NAMALWA (cell line): ENCODE results near the gene OXNAD1.

Experiments
- DNase-seq: peaks from one replicate; pipeline ENCODE4 v3.0.0-alpha.2; 2015; ENCODE audit warnings: low spot score

OXNAD1 gene, protein sequence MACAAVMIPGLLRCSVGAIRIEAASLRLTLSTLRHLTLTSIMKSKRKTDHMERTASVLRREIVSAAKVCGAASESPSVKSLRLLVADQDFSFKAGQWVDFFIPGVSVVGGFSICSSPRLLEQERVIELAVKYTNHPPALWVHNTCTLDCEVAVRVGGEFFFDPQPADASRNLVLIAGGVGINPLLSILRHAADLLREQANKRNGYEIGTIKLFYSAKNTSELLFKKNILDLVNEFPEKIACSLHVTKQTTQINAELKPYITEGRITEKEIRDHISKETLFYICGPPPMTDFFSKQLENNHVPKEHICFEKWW

DNA sequence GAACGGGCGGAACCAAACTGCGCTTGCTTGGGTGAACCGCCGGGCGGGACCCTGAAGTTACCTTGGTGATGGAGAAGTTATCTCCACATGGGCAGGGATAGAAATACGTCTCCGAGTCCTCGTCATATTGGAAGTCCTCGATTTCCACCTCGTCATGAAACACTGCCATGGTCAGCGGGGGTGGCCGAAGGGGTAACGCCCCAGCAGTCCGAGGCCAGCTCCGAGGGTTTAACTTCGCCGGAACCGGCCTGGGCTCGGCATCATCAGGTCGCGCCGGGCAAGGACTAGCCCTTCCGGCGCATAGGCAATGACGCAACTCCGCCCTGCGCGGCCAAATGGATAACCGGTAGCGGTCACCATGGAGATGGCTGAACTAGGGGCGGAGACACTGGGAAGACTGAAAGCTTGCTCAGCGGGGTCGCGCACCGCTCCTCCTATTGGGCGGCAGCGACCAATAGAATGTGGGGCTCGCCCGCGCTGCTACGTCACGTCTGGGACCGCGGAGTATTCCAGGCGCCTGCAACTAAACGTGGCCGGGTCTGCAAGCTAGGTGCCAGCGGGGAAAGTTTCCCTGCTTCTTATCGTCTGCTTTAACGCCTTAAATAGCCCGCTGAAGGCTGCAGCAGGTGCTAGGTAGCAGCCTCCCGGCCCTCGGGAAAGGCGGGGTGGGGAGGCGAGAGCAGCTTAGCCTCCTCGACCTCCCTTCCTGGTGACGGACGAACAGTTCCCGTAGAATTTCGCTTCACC, at the start of gene OXNAD1, which contains the start of gene DPH3:
Gene OXNAD1 (plus strand): TSS at position 505 of the 747 bp plus-strand sequence. CDS start 5,741 bp downstream, outside the sequence.
Gene DPH3 (minus strand): TSS at position 236 of the 747 bp plus-strand sequence. CDS start 67 bp downstream, at position 169.
- DNase-seq = peak; percentile 99

DNA sequence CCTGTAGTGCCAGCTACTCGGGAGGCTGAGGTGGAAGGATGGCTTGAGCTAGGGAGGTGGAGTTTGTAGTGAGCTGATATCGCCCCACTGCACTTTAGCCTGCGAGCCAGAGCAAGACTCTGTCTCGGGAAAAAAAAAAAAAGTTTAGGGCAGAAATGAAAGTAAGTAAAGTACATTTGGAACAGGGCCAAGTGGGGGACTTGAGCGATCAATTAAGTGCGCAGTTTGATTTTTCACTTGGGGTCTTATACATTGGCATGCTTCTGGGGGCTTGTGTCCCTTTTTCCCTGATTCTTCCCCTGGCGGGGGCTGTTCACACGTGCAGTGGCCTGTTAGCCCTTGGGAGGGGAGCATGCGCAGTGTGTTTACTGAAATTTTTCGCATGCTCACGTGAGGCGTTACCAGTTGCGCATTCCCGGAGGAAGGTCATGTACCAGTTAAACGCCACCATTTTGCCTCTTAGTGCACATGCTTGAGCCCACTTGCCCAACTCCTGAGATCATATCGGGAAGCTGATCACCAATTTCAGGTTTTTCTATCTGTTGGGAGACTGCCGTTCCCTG, 48.6 kb upstream of the OXNAD1 start:
- no peak for DNase-seq

DNA sequence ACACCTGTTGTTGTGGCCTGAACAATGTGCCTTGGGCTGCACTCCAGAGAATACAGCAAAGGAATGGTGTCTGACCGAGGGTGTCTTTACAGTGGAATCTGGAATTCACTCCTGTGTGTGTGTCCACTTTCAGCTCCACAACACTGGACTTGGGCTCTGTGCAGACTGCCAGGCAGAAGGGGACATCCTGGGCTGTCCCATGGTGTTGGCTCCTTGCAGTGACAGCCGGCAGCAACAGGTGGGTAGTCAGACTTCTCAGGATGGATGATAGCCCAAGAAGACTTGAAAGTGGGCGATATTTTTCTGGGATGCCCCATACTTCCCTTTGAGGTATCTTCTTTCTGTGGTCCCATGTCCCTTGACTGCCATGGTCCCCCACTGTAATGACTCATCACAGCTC, 45.2 kb upstream of the OXNAD1 start:
- DNase-seq = no peak

DNA sequence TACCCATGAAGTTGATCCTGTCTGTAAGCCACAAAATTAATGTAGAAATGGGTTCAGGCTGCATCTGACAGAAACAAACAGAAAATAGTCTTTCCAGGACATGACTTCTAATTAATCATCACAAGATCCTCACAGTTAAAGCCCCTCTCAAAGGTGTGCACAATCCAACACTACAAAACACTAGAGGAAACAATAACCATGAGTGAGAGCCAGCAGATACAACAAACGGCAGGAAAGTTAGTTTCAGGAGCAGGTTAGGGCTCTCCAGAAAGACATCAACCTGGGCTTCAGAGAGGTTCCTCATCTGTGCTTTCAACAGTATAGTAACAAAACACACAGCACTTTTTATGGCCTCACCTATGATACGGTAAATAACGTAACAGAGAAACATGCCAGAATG, 43.0 kb upstream of the OXNAD1 start:
- DNase-seq = no peak

DNA sequence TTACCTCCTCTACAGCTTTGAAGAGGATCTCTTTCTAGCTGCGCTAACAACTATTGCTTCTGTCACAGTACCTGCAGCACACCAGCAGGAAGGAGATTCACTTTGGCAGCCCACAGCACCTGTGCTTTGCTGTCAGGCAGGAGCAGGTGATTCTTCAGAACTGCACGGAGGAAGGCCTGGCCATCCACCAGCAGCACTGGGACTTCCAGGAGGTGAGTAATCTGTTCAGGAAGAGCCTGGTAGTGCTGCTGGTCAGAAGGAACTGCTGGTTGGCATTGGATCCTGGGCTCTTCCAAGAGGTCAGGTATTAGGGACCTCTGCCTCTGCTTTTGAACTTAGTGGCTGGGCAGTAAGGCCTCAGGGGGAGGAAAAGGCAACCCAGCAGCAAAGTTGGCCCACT, 42.5 kb upstream of the OXNAD1 start:
- DNase-seq = no peak

DNA sequence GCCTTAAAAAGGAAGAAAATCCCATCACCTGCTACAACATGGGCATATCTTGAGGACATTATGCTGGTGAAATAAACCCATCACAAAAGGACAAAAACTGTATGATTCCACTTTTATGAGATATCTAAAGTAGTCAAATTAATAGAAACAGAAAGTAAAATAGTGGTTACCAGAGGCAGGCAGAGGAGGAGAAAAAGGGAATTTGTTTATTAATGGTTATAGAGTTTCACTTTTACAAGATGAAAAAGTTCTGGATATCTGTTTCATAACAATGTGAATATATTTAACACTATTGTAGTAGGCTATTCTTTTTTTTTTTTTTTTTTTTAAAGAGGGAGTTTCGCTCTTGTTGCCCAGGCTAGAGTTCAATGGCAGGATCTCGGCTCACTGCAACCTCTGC, 40.7 kb upstream of the OXNAD1 start:
- DNase-seq = no peak

DNA sequence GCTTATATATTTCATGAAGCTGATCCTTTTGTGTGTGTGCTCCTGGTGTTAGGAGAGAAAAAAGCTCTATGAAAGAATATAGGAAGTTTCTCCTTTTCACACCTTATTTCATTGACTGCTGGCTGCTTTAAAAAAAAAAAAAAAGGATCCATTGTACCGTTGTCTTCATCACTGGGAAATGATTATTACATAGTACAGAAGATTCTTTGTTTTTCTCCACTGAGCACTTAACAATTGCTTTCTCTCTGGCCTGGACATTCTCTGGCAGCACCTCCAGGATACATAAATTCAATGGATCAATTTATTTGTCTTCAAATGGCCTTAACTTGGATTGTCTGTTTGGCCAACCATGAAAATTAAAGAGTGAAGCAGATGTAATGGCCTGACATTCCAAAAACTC, 37.4 kb upstream of the OXNAD1 start:
- DNase-seq = no peak

DNA sequence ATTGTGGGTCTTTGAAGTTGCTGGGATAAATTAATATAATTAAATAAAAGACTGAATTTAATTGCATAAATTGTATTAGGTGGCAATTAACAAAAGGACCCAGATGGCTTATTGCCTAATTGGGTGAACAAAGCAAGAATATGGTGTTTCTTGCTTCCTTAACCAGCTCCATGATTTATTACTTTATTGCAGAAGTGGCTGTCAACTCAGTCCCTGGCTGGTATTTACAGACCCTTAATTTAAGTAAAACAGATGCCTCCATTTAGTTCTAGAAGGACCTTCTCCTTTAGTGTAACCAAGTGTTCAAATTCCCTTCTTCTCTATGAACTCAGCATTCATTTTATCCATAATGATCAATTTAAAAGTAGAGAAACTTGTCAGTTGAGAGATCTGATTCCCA, 35.3 kb upstream of the OXNAD1 start:
- no peak for DNase-seq

DNA sequence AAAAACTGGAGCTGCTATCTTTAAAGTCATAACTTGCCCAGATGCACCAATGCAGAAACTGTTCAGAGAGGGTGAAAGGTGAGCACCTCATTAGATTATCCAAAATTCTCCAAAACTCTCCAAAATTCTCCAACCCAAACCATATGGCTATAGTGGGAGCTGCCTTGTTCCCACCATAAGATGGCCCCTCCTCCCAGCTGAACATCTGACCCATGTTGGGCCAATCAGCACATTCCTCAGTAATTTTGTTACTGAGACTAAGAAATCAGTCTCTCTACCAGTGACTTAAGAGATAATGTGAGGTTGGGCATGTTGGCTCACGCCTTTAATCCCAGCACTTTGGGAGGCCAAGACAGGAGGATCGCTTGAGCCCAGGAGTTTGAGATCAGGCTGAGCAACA, 33.0 kb upstream of the OXNAD1 start:
- no peak for DNase-seq

DNA sequence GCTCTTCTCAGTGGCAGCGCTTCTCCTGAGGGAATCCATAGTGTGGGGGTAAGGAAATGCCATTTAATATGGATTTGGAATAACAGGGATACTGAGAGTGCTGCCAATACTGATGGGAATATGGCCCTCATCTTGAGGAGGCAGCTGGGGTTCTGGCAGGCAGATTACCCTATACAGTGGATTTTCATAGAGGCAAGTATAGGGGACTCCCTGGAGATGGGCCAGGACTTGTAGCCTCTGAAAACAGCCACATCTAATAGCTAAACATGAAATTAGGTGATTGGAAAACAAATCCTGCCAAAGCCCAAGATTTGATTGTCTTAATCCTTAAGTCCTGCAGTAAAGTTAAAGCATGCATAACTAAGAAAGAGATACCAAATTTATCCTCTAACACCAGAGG, 31.2 kb upstream of the OXNAD1 start:
- DNase-seq = no peak

DNA sequence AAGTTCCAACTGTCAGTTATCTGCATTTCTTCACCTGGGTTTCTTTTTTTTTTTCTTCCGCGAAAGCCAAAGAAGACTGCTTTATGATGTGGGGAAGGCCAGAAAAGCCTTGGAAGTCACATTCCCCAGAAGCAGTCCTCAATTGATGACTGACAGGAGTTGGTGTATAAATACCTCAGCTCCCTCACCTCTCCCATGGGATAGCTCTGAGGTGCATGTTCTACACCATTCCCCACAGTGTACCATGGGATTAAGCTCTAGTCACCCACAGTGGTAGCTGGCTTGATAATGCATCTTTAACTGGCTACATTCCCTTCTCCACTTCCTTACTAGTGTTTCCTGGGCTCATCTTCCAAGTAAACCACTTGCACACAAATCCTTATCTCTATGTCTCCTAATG, 30.7 kb upstream of the OXNAD1 start:
- DNase-seq = no peak

DNA sequence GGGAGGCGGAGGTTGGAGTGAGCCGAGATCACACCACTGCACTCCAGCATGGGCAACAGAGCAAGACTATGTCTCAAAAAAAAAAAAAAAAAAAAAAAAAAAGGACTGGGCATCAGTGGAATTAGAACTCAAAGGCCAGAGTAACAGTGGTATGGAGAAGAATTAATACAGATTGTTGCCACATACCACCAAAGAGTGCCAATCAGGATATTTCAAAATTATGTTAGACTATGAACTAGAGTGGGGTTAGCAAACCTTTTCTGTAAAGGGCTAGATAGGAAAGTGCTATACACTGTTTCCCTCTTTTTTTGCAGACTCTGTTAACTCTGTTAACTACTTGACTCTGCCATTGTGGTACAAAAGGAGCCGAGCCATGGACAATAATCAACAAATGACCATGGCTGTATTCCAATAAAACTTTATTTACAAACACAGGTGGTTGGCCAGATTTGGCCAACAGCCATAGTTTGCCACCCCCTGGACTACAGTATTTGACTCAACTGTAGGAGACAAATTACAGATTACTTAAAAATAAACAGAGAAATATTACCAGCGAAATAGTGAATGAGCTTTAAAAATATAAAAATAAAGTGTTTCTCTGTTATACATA, 28.9 kb upstream of the OXNAD1 start:
- DNase-seq = no peak

DNA sequence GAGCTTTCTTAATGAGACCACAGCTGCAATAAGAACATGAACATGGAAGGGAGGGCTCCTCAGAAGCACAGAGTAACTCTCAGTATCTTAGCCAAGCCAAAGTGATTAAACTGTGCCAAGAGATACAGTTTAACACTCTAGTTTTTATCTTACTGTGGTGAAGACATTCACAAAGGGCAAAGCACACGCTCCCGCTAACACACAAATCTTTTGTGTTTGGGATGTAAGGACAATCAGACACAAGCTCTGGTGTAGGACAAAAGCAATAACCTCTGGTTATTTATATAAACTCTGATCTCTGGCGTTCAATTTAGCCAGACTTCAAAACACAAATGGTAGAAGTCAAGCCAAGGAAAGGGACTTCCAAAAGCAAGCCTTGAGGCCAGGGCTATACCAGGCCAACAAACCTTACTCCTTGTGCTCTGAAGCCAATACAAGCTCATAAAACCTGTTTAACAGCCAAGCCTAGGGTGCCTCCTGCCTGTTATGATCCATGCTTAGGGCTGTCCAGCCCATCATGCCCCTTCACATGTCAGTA, 28.1 kb upstream of the OXNAD1 start:
- DNase-seq = no peak

DNA sequence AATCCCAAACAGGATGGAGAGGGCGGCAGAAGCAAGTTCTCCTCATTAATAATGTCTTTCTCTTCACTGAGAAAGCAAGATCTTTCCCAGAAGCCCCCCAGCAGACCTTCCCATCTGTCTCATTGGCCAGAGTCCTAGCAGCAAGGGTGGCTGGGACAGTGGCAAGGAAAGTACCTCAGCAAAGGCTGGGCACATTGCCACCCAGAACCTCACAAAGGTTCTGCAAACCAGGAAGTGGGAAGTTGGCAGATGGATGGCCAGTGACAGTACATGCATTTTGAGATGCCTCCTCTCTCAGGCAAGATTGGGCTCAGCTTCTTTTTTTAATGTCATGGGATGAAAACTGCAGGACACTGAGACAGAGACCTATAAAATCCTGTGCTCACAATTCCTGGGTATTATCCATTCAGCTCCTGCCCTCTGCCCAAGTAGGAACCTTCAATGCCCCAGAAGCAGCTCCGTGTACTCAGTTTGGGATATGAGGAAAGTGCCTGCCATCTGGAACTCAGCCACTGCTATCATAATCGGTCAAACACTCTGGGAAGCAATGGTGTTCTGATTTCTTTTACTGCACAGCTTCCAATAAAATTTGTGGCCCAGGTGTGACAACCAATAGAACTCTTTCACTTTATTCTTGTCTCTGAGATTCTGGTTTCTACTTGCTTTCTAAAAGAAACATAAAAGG, 25.8 kb upstream of the OXNAD1 start:
- no peak for DNase-seq

DNA sequence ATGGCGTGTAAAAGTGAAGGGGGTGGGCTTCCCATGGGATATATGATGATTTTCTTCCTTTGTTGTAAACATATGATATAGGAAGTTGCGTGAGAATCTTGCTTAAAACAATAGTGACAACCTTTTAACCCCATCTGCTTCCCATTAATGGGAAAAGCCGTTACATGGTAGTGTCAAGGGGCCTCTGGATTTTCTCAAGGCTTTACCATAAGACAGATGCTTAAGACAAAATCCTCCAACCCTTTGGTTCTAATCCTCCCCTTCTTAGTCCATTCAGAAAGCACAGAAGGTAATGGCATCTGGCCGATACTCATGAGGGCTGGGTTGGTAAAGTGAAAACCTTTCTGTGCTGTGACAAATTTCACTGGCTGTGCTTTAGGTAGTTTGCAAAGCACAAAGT, 25.2 kb upstream of the OXNAD1 start:
- DNase-seq = no peak

DNA sequence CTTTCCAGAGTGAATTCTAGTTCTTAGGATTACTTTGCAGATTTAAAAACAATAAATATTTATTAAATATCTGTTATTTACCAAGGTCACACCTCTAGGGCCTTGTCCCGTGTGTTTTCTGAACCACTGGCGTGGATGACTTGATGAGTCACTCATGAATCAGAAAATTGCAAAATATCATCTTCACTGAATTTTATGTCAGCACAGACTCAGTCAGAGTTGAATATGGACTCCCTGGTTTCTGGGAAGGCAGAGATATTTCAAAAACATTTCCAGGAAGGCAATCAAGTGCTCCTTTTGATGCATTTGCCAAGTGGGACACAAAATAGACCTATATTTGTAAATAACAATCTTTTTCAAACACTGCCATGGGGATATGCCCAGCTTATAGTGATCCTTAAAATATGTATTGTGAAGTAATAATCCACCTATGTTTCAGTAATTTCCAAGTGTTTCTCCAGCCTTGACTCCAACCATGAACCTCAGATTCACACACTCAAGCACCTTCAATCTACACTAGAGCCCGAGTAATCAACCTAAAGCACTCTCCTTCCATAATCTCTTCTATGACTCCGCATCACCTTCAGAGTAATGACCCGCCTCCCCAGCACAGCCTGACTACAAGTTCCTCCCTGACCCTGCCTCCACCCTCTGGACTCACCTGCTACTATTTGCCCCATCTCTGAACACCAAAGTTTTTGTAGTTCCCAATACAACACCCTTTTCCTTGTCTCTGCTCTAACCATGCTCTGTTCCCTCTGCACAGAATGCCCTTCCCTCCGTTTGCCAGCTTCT, 24.6 kb upstream of the OXNAD1 start:
- no peak for DNase-seq

DNA sequence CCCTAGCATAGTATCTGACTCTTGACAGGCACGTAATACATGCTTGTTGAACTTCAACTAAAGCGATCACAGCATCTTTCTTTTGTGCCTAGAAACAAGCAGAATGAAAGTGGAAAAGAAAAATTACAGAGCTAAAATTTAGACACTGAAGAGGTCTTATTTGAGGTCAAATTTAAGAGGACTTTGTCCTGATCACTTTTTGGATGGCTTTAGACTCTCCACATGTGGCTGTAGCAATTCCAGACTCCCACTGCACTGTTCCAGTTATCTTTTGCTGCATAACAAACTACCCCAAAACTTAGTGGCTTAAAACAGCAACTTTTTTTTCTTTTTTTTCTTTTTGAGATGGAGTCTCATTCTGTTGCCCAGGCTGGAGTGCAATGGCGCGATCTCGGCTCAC, 23.8 kb upstream of the OXNAD1 start:
- no peak for DNase-seq

DNA sequence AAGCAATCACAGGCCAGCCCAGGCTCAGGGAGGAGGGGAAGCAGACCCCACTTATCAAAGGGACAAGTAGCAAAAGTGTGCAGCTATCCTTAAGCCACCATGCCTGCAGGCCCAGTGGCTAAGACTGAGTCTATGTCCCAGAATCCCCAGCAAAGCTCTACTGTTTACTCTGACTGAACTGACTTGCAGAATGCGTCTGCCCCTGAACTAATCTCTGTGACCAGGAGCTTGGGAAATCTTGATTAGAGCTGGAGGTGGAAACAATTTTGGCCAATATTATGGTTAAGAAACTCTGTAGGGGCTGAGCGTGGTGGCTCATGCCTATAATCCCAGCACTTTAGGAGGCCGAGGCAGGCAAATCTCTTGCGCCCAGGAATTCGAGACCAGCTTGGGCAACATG, 22.8 kb upstream of the OXNAD1 start:
- DNase-seq = no peak

DNA sequence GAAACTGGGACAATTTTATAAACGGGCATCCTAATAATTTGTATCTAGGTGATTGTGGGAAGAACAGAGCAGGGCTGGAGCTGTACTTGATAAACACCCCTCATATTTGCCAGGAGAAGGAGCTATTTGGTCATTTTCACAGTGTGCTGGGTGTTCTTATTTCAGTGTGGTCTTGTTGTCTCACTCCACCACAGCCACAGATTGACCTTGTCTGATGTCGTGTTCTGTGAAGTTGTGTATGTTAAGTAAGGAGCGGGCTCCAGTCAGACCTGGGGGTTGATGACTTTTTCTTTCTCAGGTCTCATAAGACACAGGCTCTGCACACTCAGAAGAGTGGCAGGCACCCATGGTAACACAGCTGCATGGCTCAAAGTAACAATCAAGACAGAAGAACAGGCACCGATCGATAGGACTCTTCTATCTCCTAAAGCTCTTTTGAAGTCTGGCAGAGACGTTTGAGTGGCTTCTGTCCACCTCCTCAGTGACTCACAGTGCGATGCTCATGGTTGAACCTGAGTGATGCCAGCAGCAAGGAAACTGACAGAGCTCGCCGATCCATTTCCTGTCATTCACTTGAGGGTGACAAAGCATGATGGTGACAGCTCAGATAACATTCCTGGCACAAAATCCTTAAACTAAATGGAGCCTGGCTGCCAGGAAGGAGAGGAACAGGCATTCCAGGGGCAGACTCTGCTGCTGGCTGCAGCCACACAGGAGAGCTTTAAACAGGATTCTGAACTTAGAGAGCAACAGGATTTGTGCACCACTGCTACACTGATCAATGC, 21.1 kb upstream of the OXNAD1 start:
- DNase-seq = no peak

DNA sequence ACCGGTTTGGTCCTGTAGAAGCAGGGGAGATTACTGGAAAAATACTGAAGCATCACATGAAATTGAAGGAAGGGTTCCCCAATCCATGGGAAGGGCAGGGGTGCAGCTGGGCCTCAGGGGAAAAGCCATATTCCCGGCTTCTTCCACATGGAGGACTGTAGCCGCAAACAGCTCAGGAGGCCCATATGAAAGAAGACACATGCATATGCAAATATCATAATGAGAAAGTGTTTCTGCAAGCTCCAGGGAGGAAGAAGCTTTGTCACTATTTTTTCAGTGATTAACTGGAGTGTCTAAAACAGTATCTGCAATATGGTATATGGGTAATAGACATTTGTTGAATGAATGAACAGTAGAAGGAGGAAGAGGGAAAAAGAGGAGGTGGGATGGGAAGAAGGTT, 19.4 kb upstream of the OXNAD1 start:
- DNase-seq = no peak
